Measurements from ENCODE around the gene KRTAP5-1.
A peak's percentile ranks its signal among the peaks of the same experiment; 100 is the strongest.
"Not testable (repeated sequence)": the region's sequence is repeated elsewhere in the genome, so short reads cannot be mapped to it uniquely, and the experiment has no call there.

KRTAP5-1 gene, protein sequence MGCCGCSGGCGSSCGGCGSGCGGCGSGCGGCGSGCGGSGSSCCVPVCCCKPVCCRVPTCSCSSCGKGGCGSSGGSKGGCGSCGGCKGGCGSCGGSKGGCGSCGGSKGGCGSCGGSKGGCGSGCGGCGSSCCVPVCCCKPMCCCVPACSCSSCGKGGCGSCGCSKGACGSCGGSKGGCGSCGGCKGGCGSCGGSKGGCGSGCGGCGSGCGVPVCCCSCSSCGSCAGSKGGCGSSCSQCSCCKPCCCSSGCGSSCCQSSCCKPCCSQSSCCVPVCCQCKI

DNA sequence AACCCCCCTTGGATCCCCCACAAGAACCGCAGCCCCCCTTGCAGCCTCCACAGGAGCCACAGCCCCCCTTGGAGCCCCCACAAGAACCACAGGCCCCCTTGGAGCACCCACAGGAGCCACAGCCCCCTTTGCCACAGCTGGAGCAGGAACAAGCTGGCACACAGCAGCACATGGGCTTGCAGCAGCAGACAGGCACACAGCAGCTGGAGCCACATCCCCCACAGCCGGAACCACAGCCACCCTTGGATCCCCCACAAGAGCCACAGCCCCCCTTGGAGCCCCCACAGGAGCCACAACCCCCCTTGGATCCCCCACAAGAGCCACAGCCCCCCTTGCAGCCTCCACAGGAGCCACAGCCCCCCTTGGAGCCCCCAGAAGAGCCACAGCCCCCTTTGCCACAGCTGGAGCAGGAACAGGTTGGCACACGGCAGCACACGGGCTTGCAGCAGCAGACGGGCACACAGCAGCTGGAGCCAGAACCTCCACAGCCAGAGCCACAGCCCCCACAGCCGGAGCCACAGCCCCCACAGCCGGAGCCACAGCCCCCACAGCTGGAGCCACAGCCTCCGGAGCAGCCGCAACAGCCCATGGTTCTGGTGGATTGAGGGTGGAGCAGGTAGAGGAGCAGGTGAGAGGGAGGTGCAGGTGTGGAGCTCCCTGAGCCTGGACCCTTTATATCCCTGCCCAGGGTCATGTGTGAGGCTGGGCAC, at the start of gene KRTAP5-1:
TSS of gene KRTAP5-1 (minus strand) at position 623 of the 710 bp plus-strand sequence. CDS start at position 589, 34 bp downstream.
- DNase-seq, result not testable (repeated sequence)

DNA sequence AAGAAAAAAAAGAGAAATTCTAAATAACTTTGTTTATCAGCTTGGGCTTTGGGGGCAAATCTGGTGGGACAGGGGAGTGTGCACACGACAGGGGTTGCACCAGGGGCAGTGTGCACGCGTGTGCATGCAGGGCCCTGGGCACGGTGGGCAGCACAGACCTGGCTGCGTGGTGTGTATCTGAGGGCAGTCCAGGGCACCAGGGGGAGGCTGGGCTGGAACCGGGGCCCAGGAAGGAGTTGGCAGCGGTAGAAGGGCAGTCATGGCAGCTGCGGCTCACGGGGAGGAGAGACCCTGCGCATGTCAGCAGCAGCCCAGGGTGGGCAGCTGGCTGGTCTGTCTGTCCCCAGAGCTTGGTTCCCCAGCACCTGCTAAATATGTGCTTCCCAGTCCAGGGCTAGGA, 48.8 kb upstream of the KRTAP5-1 start:
- DNase-seq, result no peak

DNA sequence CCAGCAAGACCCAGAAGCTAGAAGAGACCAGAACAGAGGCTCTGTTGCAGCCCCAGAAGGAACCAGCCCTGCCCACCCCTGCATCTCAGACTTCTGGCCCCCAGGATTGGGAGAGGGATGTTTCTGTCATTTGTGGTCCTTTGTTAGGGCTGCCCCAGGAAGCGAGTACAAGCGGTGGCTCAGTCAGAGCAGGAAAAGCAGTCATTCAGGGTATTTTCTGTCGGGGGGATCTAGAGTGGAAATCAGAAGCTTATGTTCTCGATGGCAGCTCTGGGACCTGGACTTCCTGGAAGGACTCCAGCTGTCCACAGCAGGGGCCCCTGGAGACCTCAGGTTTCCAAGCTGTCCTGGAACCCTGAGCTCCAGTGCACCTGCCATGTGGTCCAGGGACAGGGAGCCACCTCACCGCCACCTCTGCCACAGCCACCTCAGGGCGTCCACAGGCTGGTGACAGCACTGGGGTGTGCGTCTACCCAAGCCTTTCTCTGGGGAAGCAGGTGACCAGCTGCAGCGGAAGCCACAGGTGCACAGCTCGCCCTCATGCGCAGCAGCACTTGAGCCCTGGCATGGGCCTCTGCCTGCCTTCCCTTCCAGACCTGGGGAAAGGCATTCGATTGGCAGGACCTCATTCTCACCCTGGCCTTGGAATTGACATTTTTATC, 47.1 kb upstream of the KRTAP5-1 start:
- no peak for DNase-seq

DNA sequence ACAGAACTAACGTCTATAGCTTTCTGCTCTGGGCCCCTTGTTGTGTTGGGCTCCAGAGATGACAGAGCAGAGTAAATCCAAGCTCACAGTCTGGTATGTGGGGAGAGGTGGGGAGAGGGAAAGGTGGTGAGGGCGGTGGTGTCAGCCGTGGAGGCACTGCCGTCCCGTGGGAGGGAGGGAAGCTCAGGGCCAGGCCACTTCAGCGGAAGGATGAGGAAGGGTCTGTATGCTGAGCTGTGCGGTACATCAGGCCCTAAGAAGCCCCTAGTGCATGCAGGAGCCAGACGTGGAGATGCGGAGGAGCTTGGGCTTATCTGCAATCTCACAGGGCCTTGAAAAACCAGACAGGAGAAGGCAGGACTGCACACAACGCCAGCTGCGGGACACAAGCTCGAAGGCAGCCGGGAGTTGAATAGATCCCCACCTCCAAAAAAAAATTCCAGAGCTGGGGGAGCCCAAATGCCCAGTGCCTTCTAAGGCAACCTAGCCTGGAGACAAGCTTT, 46.0 kb upstream of the KRTAP5-1 start:
- no peak for DNase-seq

DNA sequence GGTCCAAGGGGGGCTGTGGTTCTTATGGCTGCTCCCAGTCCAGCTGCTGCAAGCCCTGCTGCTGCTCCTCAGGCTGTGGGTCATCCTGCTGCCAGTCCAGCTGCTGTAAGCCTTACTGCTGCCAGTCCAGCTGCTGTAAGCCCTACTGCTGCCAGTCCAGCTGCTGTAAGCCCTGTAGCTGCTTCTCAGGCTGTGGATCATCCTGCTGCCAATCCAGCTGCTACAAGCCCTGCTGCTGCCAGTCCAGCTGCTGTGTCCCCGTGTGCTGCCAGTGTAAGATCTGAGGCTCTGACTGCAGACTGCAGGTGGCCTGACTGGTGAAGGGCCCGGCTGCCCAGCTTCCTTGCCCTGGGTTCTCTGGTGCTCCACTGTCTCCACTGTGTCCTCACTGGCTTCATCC, 45.2 kb upstream of the KRTAP5-1 start:
- peak in 1 of 2 experiments; percentile 17 for DNase-seq

DNA sequence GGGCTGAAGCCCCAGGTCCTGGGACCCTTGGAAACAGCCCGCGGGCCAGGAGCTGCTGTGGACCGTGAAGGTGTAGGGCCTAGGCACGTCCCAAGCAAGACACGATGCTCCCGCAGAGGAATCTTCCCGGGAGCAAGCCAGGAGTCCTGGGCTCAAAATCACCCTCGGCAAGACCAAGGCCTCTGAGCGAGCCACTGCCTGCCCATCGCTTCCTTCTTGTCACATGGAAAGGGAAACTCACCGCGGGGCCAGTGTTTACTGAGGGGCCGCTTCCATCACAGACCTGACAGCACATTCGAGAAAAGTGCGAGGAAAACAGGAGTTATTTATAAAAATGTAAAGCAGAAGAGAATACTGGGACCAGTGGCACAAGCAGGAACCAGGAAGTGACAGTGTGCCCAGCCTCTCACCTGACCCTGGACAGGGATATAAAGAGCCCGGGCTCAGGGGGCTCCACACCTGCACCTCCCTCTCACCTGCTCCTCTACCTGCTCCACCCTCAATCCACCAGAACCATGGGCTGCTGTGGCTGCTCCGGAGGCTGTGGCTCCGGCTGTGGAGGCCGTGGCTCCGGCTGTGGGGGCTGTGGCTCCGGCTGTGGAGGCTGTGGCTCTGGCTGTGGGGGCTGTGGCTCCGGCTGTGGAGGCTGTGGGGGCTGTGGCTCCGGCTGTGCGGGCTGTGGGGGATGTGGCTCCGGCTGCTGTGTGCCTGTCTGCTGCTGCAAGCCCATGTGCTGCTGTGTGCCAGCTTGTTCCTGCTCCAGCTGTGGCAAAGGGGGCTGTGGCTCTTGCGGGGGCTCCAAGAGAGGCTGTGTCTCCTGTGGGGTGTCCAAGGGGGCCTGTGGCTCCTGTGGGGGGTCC, 44.5 kb upstream of the KRTAP5-1 start, which contains the start of gene KRTAP5-5:
TSS of gene KRTAP5-5 (plus strand) at position 450 of the 860 bp plus-strand sequence. CDS start at position 516, 66 bp downstream.
- no peak for DNase-seq

DNA sequence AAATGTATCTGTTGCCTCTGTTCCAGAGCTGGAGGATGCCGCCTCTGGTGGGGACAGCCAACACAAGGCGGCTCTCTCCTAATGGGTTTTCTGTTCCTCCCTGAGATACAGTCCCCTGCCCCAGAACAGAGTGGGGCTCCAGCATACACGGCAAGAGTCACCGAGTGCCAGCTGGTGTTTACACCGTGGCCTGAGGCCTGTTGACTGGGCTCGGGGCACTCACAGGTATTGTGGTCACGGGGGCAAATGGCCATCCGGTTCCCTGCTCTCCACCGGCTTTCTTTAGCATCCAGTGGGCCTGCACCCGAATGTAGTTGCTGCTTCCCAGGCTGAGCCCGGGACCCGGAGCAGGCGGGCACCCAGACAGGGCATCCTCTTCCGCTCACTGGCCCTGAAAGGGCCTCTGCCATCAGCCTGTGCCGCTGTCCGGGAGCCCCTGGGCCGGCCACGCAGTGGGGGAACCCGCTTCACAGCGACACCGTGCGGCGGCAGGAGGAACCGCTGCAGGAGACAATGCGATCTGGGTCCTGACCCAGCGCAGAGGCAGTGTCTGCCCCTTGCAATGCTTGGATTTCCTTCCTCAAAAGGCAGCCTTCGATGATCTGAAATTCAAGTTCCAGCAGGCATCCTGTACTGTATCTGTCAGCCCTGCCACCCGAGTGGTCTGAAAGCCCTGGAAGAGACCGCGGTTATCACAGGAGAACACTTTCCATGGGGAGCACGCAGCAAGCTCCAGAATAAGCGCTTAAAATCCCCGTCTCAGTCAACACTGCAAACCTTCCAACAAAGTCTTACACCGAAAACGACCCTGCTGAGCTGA, 43.6 kb upstream of the KRTAP5-1 start:
- DNase-seq, result peak in 1 of 2 experiments; percentile 43

DNA sequence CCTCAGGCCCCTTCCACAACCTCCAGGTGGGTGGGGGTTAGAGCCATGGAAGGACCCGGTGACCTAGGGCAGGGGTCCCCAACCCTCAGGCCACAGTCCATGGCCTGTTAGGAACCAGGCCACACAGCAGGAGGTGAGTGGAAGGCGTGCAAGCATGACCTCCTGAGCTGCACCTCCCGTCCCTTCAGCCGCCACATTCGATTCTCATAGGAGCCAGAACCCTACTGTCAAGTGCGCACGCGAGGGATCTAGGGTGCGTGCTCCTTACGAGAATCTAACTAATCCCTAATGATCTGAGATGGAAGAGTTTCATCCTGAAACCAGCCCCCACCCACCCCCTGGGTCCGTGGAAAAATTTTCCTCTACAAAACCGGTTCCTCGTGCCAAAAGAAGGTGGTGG, 40.5 kb upstream of the KRTAP5-1 start:
- DNase-seq, result no peak

DNA sequence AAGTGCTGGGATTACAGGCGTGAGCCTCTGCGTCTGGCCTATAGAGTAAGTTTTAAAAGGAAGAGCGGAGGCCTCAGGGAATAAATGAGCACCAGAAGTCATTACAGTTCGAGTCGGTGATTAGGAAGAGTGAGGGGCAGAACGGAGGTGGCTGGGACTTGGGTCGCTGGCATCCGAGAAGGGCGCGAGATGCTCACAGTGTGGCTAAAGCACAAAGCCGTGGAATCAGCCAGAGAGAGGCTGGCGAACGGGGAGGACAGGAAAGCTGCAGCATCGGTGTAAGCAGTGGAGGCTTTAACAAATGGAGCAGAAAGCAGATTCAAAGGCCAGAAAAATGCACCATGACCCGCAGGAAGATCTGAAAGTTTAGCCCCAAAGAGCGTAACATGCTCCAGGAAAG, 39.5 kb upstream of the KRTAP5-1 start:
- DNase-seq, result no peak

DNA sequence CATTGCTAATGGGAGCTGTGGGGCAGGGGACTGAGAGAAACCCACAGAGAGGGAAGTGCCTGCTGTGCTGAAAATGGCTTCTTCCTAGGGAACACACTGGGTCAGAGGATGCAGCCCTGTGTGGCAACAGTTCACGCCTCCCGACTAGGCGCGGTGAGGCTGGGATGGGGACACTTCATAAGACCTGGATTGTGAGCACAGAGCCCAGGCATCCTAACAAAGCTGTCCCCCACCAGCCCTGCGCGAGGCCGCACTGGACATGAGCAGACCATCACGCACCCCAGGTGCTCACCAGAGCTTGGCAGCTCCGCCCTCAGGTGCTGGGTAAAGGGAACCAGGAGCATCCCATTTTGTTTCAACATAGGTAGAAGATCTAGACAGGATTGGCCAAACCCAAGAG, 38.6 kb upstream of the KRTAP5-1 start:
- no peak for DNase-seq

DNA sequence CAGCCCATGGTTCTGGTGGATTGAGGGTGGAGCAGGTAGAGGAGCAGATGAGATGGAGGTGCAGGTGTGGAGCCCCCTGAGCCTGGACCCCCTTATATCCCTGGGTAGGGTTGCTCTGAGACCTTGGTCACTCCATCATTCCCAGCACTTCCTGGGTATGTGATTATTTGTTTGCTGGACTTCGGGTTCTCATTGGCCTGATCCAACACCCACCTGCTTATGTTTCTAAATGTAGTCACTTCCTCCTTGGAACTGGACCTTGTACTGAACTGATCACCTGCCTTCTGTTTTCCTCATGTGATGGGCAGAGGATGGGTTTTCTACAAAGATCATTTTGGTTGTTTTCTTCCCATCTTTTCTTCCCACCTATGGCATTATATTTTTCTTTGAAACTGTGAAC, 37.0 kb upstream of the KRTAP5-1 start, which contains the start of gene KRTAP5-4:
TSS of gene KRTAP5-4 (minus strand) at position 53 of the 400 bp plus-strand sequence. CDS start at position 8, 45 bp downstream.
- no peak for DNase-seq

DNA sequence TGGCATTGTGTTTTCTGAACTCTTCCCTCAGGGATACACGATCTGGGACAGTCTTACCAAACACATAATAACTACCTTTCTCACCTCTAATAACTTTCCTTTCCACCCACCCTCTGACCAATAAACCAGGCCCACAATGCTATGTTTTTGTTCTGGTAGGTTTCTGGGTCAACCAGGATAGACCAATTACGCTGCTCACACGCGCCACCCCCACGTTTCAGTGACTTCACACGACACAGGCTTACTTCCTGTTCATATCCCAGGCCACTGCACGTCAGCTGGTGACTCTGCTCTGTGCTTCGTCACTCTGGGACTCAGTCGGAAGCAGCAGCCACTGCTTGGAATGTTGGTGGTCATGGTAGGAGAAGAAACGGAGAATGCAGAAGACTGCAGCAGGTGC, 34.4 kb upstream of the KRTAP5-1 start:
- DNase-seq, result no peak

DNA sequence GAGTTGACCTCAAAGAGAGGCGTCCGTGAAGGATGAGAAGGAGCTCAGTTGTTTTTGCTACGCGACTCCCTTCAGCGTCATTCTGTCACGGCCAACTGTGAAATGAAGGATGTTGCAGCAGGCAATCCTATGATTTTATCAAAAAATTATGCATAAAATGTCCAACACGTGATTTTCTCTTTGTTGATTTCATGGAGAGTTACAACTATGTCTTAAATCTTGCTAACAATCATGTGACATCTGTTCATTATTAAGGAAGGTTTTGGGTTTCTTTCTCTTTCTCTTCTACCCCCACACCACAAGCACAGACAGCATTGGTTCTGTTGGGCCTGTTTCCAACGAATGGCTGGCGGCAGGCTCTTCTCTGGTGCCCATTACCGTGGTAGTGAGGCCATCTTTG, 33.1 kb upstream of the KRTAP5-1 start:
- no peak for DNase-seq

DNA sequence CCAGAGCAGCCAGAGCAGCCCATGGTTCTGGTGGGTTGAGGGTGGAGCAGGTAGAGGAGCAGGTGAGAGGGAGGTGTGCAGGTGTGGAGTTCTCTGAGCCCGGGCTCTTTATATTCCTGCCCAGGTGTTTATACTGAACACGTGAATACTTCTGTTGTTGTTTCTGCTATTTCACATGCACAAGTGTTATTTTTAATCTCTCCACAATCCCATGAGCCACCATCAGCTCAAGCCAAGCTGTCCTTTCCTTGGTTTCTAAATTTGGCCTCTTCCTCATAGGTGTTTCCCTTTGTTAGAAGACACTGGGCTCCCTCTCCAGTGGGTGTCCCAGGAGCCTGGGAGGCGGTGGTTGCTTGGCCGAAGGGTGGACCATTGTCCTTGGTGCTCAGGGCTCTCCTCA, 23.3 kb upstream of the KRTAP5-1 start, which contains the start of gene KRTAP5-3:
TSS of gene KRTAP5-3 (minus strand) at position 101 of the 400 bp plus-strand sequence. CDS start at position 23, 78 bp downstream.
- DNase-seq, result no peak

DNA sequence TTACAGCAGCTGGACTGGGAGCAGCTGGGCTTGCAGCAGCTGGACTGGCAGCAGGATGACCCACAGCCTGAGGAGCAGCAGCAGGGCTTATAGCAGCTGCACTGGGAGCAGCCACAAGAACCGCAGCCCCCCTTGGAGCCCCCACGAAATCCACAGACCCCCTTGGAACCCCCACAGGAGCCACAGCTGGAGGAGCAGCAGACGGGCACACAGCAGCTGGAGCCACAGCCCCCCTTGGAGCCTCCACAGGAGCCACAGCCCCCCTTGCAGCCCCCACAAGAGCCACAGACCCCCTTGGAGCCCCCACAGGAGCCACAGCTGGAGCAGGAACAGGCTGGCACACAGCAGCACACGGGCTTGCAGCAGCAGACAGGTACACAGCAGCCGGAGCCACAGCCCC, 22.8 kb upstream of the KRTAP5-1 start:
- DNase-seq, result not testable (repeated sequence)

DNA sequence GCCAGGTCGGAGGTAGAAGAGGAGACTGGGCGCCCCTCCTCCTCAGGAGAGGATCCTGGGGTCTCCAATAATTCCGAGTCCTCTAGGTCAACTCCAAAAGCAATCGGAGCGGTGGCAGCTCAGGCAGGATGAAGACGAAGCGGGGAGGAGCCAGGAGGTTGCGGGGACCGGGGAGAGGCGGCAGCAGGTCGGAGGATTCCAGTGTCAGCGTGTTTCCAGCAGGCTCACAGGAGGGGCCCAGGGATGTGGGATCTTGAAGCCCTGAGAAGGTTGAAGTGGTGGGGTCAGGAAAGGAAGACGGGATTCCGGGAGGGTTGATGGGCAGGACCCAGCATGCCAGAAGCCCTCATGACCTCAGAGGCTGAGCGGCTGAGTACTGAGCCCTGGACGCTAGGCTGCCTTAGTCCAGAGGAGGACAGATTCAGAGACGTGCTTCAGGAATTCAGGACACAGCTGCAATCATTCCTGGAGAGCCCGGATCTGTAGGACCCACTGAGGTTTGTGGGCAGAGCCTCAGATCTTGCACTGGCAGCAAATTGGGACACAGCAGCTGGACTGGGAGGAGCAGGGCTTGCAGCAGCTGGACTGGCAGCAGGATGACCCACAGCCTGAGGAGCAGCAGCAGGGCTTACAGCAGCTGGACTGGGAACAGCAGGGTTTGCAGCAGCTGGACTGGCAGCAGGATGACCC, 22.2 kb upstream of the KRTAP5-1 start:
- not testable (repeated sequence) for DNase-seq

DNA sequence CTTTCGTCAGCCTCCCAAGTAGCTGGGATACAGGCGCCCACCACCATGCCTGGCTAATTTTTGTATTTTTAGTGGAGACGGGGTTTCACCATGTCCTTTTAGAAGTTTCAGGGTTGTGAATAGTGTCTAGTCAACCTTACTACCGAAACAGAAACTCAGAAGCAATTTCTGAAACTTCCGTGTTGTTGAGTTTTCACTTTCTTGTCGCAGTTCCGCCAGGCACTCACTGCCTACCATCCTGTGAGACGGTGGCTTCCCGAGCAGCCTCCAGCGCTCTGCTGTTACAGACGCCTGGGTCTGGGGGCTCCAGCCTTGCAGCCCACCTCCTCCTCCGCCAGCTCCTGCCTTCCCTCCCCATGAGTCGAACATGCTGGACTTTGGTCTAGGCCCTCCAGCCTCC, 20.8 kb upstream of the KRTAP5-1 start:
- DNase-seq, result not testable (repeated sequence)

DNA sequence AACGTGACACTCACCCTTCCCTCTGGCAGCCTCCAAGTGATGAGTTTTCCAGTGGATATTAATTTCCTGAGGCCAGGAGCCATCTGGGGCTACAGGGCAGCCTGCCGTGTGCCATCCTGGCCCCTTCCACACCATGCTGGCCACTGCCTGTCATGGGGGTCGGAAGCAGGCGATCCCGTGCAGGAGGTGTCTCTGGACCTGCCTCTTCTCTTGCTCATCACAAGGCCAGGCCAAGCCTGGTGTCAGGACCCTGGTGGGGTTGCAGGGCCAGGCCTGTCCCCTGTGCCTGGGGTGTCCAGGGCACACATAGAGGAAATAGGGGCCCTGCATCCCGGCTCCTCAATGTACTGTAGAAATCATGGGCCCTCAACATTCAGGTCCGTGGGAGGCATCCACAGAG, 19.6 kb upstream of the KRTAP5-1 start:
- no peak for DNase-seq

DNA sequence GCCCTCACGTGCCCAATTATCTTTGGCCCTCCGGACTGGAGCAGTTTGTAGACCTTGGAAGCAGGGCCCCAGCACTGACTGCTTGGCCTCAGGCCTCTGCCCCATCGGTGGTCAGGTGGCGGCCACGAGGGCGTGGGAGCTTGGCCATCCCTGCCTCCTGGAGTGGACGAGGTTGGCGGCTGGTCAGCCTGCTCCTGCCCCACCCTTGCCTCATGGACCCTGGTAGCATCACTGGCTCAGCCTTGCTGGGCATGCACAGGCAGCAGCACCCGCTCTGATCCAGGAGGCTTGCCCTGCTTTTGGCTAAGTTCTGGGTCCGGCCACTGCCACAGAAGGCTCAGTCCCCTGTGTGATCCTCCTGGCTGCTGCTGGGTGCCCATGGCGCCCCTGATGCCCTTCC, 19.1 kb upstream of the KRTAP5-1 start:
- DNase-seq, result no peak

DNA sequence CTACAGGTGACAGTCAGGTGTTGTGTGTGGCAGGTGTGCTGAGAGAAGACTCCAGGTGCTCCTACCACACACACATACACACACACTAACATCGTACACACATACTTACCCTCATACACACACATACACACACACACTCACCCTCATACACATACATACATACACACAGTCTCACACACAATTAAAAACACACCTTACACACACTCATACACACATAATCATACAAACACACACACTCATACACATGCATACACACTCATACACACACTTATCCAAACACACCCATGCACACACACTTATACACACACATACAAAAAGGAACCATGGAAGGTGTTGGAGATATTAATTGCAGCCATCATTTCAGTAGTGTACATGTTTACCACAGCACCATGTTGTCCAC, 18.5 kb upstream of the KRTAP5-1 start:
- no peak for DNase-seq

DNA sequence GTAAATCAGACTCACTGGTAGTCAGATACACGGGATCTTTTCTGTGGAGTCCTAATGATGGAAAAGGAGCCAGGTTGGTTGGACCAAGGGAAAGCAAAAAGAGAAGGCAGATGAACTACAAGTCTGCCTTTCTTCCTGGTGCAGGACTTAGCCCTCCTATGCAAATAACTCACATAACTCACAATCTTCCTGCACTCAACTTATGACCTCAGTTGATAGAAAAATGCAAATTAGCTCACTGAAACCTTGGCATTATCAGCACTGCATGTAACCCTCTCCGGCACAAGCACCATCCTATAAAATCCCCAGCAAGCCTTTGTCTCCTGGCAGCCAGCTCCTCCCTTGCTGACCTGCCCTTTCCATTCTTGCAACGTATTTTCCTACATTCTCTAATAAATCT, 16.6 kb upstream of the KRTAP5-1 start:
- not testable (repeated sequence) for DNase-seq

All from NCI-H524 (cell line).